GM12891 (cell line): ENCODE results near the gene SERPINI1.

Experiments
- DNase-seq: peaks from one replicate; pipeline ENCODE4 v3.0.0; 2011; ENCODE audit warnings: low spot score; ENCODE audit not compliant: insufficient read length
- FAIRE-seq: peaks from 2 replicates; lab custom pipeline; 2011; peaks lifted over from hg19 to GRCh38; lab: Jason Lieb, UNC
- PAX5 ChIP-seq: IDR thresholded peaks from 2 replicates; pipeline ENCODE4 v1.6.1; 2011; ENCODE audit warnings: low read length, moderate library complexity, mild to moderate bottlenecking; ENCODE audit not compliant: insufficient read depth, severe bottlenecking
- POLR2A ChIP-seq: IDR thresholded peaks from 2 replicates; pipeline ENCODE4 v1.6.1; 2011; ENCODE audit warnings: low read depth, low read length, control low read depth
- POLR2AphosphoS5 ChIP-seq: IDR thresholded peaks from 2 replicates; pipeline ENCODE4 v1.6.1; 2011; ENCODE audit warnings: low read depth, low read length, control low read depth
- POU2F2 ChIP-seq: IDR thresholded peaks from 2 replicates; pipeline ENCODE4 v1.6.1; 2011; ENCODE audit warnings: low read depth, mild to moderate bottlenecking, control low read depth, low read length, moderate library complexity
- SPI1 ChIP-seq: IDR thresholded peaks from 2 replicates; pipeline ENCODE4 v1.6.1; 2011; ENCODE audit warnings: low read depth, low read length, control low read depth
- TAF1 ChIP-seq: IDR thresholded peaks from 2 replicates; pipeline ENCODE4 v1.6.1; 2011; ENCODE audit warnings: low read depth, low read length, control low read depth

The SERPINI1 gene

DNA sequence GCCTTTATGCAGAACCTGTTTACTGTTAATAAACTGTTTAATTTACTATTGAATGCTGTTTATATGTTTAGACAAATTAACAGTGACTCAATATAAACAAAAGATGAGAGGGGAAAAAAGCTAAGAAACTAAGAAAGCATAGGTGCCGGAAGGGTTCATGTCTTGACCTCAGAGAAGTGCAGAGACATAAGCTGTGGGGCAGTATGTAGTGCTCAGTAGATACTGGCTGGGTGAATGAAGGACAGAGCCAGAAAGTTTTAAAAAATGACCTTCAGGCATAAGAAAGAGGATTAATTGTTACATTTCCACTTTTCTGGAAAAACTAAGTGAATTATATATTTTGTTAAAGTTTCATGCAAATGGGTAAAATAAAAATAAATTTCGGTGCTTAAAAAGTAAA, 14.2 kb downstream of the SERPINI1 start:
- DNase-seq (no peak), FAIRE-seq (no peak)
- no peak for TF ChIP-seq PAX5
- no peak for TF ChIP-seq POLR2AphosphoS5
- TF ChIP-seq POU2F2: no peak
- TF ChIP-seq POLR2A: no peak
- no peak for TF ChIP-seq SPI1
- TF ChIP-seq TAF1: no peak

DNA sequence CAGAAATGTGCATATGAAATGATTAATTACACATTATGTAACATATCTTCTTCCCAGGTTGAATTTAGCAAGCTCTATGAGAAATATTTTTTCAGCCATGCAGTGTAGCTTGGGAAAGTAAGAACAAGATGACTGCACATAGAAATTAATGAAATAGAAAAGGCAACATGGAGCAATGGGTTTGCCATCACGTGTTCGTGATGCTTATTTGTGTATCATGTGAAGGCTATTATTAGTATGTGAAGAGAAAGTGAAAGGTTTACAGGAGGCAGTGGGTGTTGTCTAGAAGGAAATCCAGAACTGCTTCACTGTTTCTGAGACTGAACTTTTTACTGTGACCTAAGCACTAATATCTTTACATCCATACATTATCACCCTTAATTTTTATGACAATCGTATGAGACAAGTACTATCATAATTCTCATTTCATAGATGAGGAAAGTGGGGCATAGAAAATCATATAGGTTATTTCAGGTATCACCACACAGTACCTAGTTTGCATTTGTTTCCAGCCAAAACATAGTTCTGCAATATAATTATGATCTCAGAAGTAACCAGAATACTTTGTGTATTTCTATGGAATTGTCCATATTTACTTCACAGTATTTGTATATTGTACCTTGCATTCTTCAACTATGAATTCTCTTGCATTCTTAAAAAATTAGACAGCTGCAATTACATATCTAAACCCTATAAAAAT, 14.9 kb downstream of the SERPINI1 start:
- FAIRE-seq (peak; percentile 96), DNase-seq (peak; percentile 15)
- TF ChIP-seq POLR2A (no peak), PAX5 (no peak)

DNA sequence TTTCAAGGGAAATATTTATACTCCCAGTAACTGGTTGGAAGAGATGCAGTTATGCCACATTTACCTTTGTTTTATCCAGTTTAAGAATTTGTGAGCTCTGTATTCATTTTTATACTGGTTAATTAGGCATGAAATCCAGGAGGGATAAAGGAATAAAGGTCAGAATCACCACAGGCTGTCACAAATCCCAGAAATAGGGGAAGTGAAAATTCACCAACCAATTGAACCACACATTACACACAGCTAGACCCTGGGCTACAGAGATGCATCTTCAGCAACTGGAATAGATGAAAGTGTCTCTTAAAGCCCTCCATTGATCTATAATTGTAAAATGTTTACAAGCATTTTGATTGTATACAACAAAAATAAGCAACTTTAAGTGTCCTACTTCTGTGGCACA, 18.5 kb downstream of the SERPINI1 start:
- no peak for FAIRE-seq
- DNase-seq: no peak
- TF ChIP-seq SPI1: peak; percentile 89
- no peak for TF ChIP-seq PAX5

DNA sequence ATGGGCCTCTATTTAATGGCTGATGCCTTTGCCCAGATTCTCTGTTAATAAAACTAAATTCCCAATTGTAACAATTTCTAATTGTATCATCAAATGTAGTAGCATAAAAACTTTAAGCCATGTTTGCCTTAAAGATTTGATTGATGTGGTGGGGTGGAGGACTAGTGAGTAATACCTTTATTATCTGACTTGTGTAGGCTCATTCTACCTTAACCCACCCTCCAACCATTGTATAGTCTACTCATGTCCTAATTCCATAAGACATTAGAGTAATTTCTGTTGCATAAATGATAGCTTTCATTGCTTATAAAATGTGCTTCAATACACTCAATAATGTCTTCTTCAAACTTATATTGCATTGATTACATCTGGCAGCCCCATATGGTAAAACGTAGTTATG, 25.8 kb downstream of the SERPINI1 start:
- no peak for TF ChIP-seq POLR2A
- TF ChIP-seq POU2F2: no peak
- TF ChIP-seq SPI1: no peak
- TF ChIP-seq TAF1: no peak
- no peak for TF ChIP-seq POLR2AphosphoS5
- TF ChIP-seq PAX5: no peak
- DNase-seq (no peak), FAIRE-seq (no peak)

DNA sequence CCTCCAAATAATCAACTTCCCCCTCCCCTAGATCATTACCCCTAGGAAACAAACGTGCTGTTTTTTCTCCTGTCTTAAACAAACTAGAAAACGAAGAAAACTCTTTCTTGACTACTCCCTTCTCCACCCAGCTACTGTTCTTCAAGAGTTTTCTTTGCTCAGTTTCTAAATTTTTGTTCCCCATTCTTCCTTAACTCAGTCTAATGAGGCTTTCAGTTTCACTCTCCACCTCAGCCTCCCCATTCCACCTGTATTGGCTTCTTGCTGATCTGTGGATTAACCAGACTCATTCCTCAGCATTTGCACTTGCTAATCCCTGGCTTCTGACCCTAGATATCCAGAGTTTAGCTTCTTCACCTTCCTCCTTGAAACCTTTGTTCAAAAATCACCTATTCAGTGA, 26.8 kb downstream of the SERPINI1 start:
- no peak for FAIRE-seq
- DNase-seq: no peak
- TF ChIP-seq PAX5: no peak
- TF ChIP-seq POLR2AphosphoS5: no peak
- no peak for TF ChIP-seq POLR2A
- no peak for TF ChIP-seq POU2F2

DNA sequence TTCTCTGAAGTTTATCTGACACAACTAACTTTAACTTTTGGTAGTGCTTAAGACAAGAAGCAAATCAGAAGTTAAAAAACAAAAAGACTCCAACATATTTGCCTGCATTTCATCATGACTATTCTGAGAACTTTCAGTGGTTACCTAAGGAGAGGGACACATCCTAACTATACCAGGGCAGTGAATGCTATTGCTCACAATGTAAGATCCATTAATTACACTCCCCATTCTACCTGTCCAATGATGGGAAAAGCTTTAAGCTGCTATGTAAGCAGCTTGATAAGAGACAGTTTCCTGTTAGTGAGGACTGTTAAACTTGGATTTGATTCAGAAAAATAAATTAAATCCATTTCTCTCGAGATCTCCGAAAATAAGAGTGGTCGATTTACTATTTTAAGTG, 37.5 kb downstream of the SERPINI1 start:
- DNase-seq: no peak
- peak; percentile 78 for FAIRE-seq
- TF ChIP-seq POU2F2 (no peak), POLR2A (no peak), TAF1 (no peak), POLR2AphosphoS5 (no peak), SPI1 (no peak), PAX5 (no peak)

DNA sequence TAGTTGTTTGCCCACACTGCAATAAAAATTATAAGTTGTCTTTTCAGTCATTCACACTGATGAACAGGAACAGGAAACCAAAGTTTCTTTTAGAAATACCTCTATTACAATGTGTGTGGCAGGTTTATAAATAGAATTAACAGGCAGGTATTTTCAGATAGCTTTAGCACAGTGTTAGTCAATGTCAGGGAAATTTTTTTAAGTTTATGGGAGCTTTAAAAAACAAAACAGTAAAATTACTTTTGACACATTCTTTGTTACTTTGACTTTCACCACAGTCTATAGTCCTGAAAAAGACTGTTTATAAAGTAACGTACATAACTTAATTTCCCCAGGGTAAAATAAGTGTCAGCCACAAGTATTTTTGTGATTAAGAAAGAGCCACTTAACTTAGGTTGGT, 38.1 kb downstream of the SERPINI1 start:
- no peak for FAIRE-seq
- TF ChIP-seq POLR2A (no peak), POLR2AphosphoS5 (no peak), TAF1 (no peak), POU2F2 (no peak), SPI1 (no peak)

DNA sequence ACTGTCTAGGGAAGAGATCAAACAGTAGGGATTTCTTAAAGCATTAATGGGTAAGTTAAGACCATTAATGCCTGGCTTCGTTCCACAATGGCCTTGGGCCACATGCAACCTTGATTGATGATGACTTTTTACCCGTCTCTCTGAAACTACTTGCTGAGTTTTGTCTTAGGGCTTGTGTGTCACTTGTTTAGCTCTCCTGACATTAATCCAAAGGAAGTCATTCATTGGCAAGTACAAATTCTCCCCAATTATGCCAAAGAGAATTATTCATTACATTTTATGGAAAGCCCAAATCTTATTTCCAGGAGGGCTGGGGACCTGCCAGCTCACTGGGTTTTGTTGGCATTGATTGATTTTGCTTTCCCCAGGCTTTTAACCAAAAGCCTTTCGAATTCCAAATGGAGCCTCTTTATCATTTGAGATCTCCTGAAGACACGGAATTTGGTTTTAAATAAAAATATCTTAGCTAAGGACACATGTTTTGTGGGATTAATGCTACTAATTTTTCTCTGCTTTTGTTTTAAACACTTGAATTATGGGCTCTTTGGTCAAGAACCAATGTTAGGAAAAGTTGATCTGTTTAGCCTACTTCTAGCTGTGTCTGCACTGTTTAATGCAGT, 40.7 kb downstream of the SERPINI1 start:
- FAIRE-seq (no peak), DNase-seq (no peak)
- TF ChIP-seq POLR2AphosphoS5: no peak
- TF ChIP-seq POU2F2: no peak
- no peak for TF ChIP-seq SPI1

More for the DNA sequence above, 38.1 kb downstream of the SERPINI1 start:
- DNase-seq: no peak

DNA sequence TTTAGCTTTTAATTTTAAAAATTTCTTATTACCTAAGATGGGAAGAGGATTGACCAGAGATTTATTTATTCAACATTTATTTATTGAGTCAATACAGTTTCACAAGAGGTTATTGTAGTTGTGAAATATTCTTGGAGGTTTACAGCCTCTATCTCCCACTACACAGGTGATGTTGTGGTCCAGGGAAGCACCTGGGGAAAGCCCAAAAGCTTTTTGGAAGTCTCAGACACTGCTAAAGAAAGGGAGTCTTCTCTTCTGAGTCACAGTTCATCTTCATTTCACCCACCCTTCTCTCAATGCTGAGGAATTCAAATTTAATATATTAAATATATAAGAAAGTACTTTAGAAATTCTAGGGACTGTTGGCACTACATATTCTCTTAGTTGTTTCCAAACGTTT, 41.8 kb downstream of the SERPINI1 start:
- FAIRE-seq (no peak), DNase-seq (no peak)
- no peak for TF ChIP-seq SPI1
- TF ChIP-seq PAX5: no peak
- no peak for TF ChIP-seq POLR2A
- no peak for TF ChIP-seq POU2F2
- no peak for TF ChIP-seq POLR2AphosphoS5
- TF ChIP-seq TAF1: no peak

DNA sequence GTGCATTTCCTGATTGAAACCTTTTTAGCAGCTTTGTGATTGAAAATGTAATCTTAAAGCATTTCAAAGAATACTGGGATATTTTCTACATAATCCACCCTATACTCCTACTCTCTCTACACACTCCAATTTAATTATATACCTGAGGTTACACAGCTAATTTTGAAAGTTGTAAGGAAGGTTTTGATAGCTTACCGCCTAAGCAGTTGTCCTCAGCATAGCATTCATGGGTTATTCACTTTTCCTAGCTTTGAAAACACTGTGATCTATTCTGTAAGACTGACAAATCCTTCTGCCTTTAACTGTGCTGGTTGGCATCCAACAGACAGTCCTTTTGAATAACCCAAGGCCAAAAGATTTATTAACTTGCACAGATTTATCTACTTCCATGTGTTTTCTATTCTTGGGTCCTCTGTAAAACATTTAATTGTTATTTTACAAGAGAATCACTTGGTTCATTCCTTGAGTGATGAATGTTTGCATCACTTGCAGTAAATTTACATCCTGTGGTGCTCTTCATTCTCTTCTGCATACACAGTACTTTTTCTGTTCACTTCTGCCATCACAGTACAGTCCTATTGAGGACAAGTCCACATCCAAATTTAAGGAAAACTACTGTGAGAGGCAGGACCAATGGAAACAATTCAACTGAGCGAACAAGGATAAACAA, 44.8 kb downstream of the SERPINI1 start:
- FAIRE-seq: no peak
- TF ChIP-seq POU2F2: no peak
- no peak for TF ChIP-seq POLR2AphosphoS5
- TF ChIP-seq TAF1: no peak
- TF ChIP-seq POLR2A: no peak
- no peak for TF ChIP-seq SPI1
- no peak for TF ChIP-seq PAX5
- DNase-seq: no peak
